ENCODE results near the gene CSGALNACT2. TPM values are rescaled to one million over a fixed set of nuclear protein-coding genes. Genes with fewer than 3 reads are reported as not detected.

The CSGALNACT2 gene
- total and polyA plus RNA-seq, 2 experiments from 2014 or later: 7.7 to 13.9 TPM

- no peaks in the 10 kb centered on the region for H3K9me3 ChIP-seq (ENCODE audit: low read depth)
- no peaks in the 10 kb centered on the region for H3K36me3 ChIP-seq (replicated peaks; ENCODE audit: insufficient read depth, low read depth)
- no peak overlapping the region for H2AFZ ChIP-seq
- peaks cover 7% of the 10 kb centered on the region for H3K4me1 ChIP-seq (ENCODE audit: insufficient read depth)
- H3K9me2 ChIP-seq (replicated peaks; ENCODE audit: insufficient read depth): no peaks in the 10 kb centered on the region
- DNase-seq (ENCODE audit: low spot score): no peak
- no peaks in the 10 kb centered on the region for H3K79me2 ChIP-seq
- no peak overlapping the region for H3K4me2 ChIP-seq
- no peak overlapping the region for H3K4me3 ChIP-seq
- no peak for TF ChIP-seq EZH2phosphoT487 (IDR thresholded peaks at IDR 0.05; ENCODE audit: low read depth, severe bottlenecking, unreplicated experiment)
- no peak for TF ChIP-seq CTCF (IDR thresholded peaks at IDR 0.05; ENCODE audit: poor library complexity)
- TF ChIP-seq EZH2 (IDR thresholded peaks at IDR 0.05; ENCODE audit: borderline replicate concordance): no peak
- H3K27me3 ChIP-seq: no peaks in the 10 kb centered on the region
- H4K20me1 ChIP-seq (ENCODE audit: insufficient read depth, poor library complexity, severe bottlenecking): no peaks in the 10 kb centered on the region
- 82% methylated on average over 17 of the region's 17 CpGs for WGBS (ENCODE audit: low lambda C conversion rate, missing lambda C conversion rate)
- H3K27ac ChIP-seq: no peak overlapping the region
Observed at GRCh38 chr10:43114743-43115611, 23.3 kb upstream of the CSGALNACT2 start.

GRCh38 chr10:43115881-43116595 is 22.2 kb upstream of the CSGALNACT2 start:
- Histone ChIP-seq H3K4me1 (ENCODE audit: insufficient read depth) (no peaks in the 10 kb centered on the region), H3K9me3 (ENCODE audit: low read depth) (no peaks in the 10 kb centered on the region), H3K27ac (no peak overlapping the region), H3K36me3 (replicated peaks; ENCODE audit: insufficient read depth, low read depth) (no peaks in the 10 kb centered on the region), H4K20me1 (ENCODE audit: insufficient read depth, poor library complexity, severe bottlenecking) (no peaks in the 10 kb centered on the region), H3K4me2 (no peak overlapping the region), H3K4me3 (no peak overlapping the region), H3K79me2 (no peaks in the 10 kb centered on the region), H3K27me3 (no peaks in the 10 kb centered on the region), H3K9me2 (replicated peaks; ENCODE audit: insufficient read depth) (no peaks in the 10 kb centered on the region), H2AFZ (no peak overlapping the region)
- TF ChIP-seq CTCF (IDR thresholded peaks at IDR 0.05; ENCODE audit: poor library complexity) (no peak), EZH2 (IDR thresholded peaks at IDR 0.05; ENCODE audit: borderline replicate concordance) (no peak), EZH2phosphoT487 (IDR thresholded peaks at IDR 0.05; ENCODE audit: low read depth, severe bottlenecking, unreplicated experiment) (no peak)
- no peak for DNase-seq (ENCODE audit: low spot score)
- 86% methylated on average over 10 of the region's 10 CpGs for WGBS (ENCODE audit: low lambda C conversion rate, missing lambda C conversion rate)

GRCh38 chr10:43116596-43116995 is 21.6 kb upstream of the CSGALNACT2 start:
- Histone ChIP-seq H3K4me1 (ENCODE audit: insufficient read depth) (no peaks in the 10 kb centered on the region), H3K4me2 (no peak overlapping the region), H3K27me3 (no peaks in the 10 kb centered on the region), H3K79me2 (no peaks in the 10 kb centered on the region), H4K20me1 (ENCODE audit: insufficient read depth, poor library complexity, severe bottlenecking) (no peaks in the 10 kb centered on the region), H3K36me3 (replicated peaks; ENCODE audit: insufficient read depth, low read depth) (no peaks in the 10 kb centered on the region), H3K27ac (no peak overlapping the region), H3K9me3 (ENCODE audit: low read depth) (no peaks in the 10 kb centered on the region), H2AFZ (no peak overlapping the region), H3K4me3 (no peak overlapping the region), H3K9me2 (replicated peaks; ENCODE audit: insufficient read depth) (no peaks in the 10 kb centered on the region)
- no peak for DNase-seq (ENCODE audit: low spot score)
- TF ChIP-seq EZH2phosphoT487 (IDR thresholded peaks at IDR 0.05; ENCODE audit: low read depth, severe bottlenecking, unreplicated experiment) (no peak), CTCF (IDR thresholded peaks at IDR 0.05; ENCODE audit: poor library complexity) (no peak), EZH2 (IDR thresholded peaks at IDR 0.05; ENCODE audit: borderline replicate concordance) (no peak)
- WGBS (ENCODE audit: low lambda C conversion rate, missing lambda C conversion rate): 89% methylated on average over 10 of the region's 10 CpGs
